GM12878 (cell line): ENCODE results near the gene INSIG2.

ENCODE experiments used
- EZH2 ChIP-seq: IDR thresholded peaks from 2 replicates; pipeline ENCODE4 v1.6.1; 2012; ENCODE audit warnings: low read depth, mild to moderate bottlenecking, control low read depth, inconsistent platforms, low read length, borderline replicate concordance; ENCODE audit not compliant: control insufficient read depth
- NRF1 ChIP-seq: conservative IDR thresholded peaks from 2 replicates; pipeline ENCODE4 v1.6.1; 2011; ENCODE audit warnings: mild to moderate bottlenecking, low read depth, low read length, improper control_type of control experiment
- SMARCA5 ChIP-seq: fragments of 450-650 bp; IDR thresholded peaks from 2 replicates; pipeline ENCODE4 v1.6.1; 2017; ENCODE audit warnings: mild to moderate bottlenecking
- STAT1 ChIP-seq: fragments of 450-650 bp; conservative IDR thresholded peaks from 2 replicates; pipeline ENCODE4 v1.6.1; 2014; ENCODE audit warnings: antibody characterized with exemption, mild to moderate bottlenecking
- ZNF207 ChIP-seq: fragments of 450-650 bp; IDR thresholded peaks from 2 replicates; pipeline ENCODE4 v1.6.1; 2014; ENCODE audit warnings: antibody characterized with exemption, mild to moderate bottlenecking, borderline replicate concordance
- ZNF384 ChIP-seq: IDR thresholded peaks from 2 replicates; pipeline ENCODE4 v1.6.1; 2012; ENCODE audit warnings: low read depth, mild to moderate bottlenecking, low read length, improper control_type of control experiment, borderline replicate concordance
- TF ChIP-seq, protein P1 (sequence below), 3 experiments: IDR thresholded peaks in 2 of 3; conservative IDR thresholded peaks in 1 of 3; 2 replicates each; pipeline ENCODE4 v1.5.1; 2011; ENCODE audit warnings: low read depth in 3 of 3, low read length in 3 of 3, mild to moderate bottlenecking in 3 of 3, control low read depth in 2 of 3, moderate library complexity in 2 of 3, inconsistent platforms in 1 of 3, mixed read lengths in 1 of 3; ENCODE audit not compliant: control insufficient read depth in 2 of 3, insufficient read depth in 1 of 3; ENCODE audit errors: extremely low read depth in 1 of 3

DNA sequence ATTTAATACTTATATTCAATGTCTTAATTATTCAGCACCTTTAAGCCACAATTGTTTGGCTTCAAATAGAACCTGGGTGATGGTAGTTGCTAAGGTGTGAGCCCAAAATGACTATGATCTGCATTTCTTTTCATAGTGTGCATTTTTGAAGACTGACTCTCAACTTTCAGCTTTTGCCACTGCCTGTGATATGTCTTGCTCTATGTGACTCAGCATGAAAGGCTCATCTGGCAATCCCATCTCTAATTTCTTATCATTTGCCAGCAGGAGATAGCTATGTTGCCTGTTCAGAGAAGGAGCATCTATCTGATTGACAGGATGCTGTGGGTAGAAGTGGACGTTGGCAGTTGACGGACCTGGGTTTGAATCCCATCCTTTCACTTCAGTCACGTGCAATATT lies 39.9 kb upstream of the INSIG2 start:
- TF ChIP-seq ZNF384 (no peak), STAT1 (no peak), NRF1 (no peak), EZH2 (no peak), ZNF207 (no peak), SMARCA5 (no peak)
- TF ChIP-seq, protein P1, sequence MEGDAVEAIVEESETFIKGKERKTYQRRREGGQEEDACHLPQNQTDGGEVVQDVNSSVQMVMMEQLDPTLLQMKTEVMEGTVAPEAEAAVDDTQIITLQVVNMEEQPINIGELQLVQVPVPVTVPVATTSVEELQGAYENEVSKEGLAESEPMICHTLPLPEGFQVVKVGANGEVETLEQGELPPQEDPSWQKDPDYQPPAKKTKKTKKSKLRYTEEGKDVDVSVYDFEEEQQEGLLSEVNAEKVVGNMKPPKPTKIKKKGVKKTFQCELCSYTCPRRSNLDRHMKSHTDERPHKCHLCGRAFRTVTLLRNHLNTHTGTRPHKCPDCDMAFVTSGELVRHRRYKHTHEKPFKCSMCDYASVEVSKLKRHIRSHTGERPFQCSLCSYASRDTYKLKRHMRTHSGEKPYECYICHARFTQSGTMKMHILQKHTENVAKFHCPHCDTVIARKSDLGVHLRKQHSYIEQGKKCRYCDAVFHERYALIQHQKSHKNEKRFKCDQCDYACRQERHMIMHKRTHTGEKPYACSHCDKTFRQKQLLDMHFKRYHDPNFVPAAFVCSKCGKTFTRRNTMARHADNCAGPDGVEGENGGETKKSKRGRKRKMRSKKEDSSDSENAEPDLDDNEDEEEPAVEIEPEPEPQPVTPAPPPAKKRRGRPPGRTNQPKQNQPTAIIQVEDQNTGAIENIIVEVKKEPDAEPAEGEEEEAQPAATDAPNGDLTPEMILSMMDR (IDR thresholded peaks at IDR 0.05 in 2 of 3, conservative IDR thresholded peaks at IDR 0.05 in 1 of 3; ENCODE audit: control insufficient read depth in 2 of 3, extremely low read depth in 1 of 3, insufficient read depth in 1 of 3, low read depth in 3 of 3, low read length in 3 of 3): no peak
